ENCODE measurements around the gene POPDC2. TPM values are rescaled to one million over a fixed set of nuclear protein-coding genes. Genes with fewer than 3 reads are reported as not detected.

The POPDC2 gene
- polyA plus RNA-seq, 1 of the 3 experiments (the other 2 are of a cell fraction): 19.9 TPM

GRCh38 chr3:119613201-119613600, 47.2 kb downstream of the POPDC2 start:
- POLR2A ChIA-PET: no interaction called here
- DNase-seq: no peak
- Histone ChIP-seq H2AFZ (ENCODE audit: low read depth) (no peak overlapping the region), H3K4me1 (ENCODE audit: control insufficient read depth in 1 of 2, insufficient read depth in 2 of 2, low read depth in 1 of 2, low read length in 1 of 2) (no peaks in the 10 kb centered on the region), H3F3A (replicated peaks; ENCODE audit: insufficient read depth) (no peaks in the 10 kb centered on the region), H4K20me1 (ENCODE audit: insufficient read depth) (no peaks in the 10 kb centered on the region), H3K9me2 (no peaks in the 10 kb centered on the region), H3K27me3 (ENCODE audit: insufficient read depth) (no peaks in the 10 kb centered on the region), H3K4me3 (ENCODE audit: low read depth in 2 of 2, low read length in 1 of 2) (no peak overlapping the region), H3K9me3 (peaks cover 7% of the 10 kb centered on the region), H3K27ac (ENCODE audit: low read depth in 2 of 2, low read length in 1 of 2) (no peak overlapping the region), H3K9ac (no peak overlapping the region), H3K4me2 (no peak overlapping the region), H3K79me2 (ENCODE audit: insufficient read depth) (no peaks in the 10 kb centered on the region), H3K36me3 (replicated peaks in 1 of 2; ENCODE audit: control insufficient read depth in 1 of 2, insufficient read depth in 2 of 2, low read length in 1 of 2) (no peaks in the 10 kb centered on the region)
- TF ChIP-seq POLR2AphosphoS5 (IDR thresholded peaks at IDR 0.05; ENCODE audit: low read depth, low read length): no peak
- TF ChIP-seq SIN3A (IDR thresholded peaks at IDR 0.05; ENCODE audit: borderline replicate concordance, low read depth, low read length): no peak
- TF ChIP-seq EP300 (IDR thresholded peaks at IDR 0.05; ENCODE audit: borderline replicate concordance in 1 of 2, low read depth in 1 of 2, low read length in 1 of 2): no peak
- no peak for TF ChIP-seq YY1 (IDR thresholded peaks at IDR 0.05; ENCODE audit: low read depth)
- TF ChIP-seq PBX3 (IDR thresholded peaks at IDR 0.05): no peak
- no peak for TF ChIP-seq USF2 (IDR thresholded peaks at IDR 0.05; ENCODE audit: borderline replicate concordance, low read depth, low read length)
- TF ChIP-seq MAX (IDR thresholded peaks at IDR 0.05; ENCODE audit: low read depth): no peak
- no peak for TF ChIP-seq REST (IDR thresholded peaks at IDR 0.05; ENCODE audit: low read depth, low read length)
- TF ChIP-seq RFX5 (IDR thresholded peaks at IDR 0.05; ENCODE audit: low read length): no peak
- no peak for TF ChIP-seq SMC3 (IDR thresholded peaks at IDR 0.05; ENCODE audit: low read depth, low read length)
- TF ChIP-seq IRF3 (IDR thresholded peaks at IDR 0.05; ENCODE audit: low read depth, low read length): no peak
- no peak for TF ChIP-seq EZH2phosphoT487 (IDR thresholded peaks at IDR 0.05; ENCODE audit: borderline replicate concordance, low read depth)
- no peak for TF ChIP-seq ZBTB33 (IDR thresholded peaks at IDR 0.05; ENCODE audit: borderline replicate concordance, low read depth)
- no peak for TF ChIP-seq GABPA (IDR thresholded peaks at IDR 0.05; ENCODE audit: low read depth)
- TF ChIP-seq RCOR1 (IDR thresholded peaks at IDR 0.05; ENCODE audit: low read length): no peak
- no peak for TF ChIP-seq ELF1 (IDR thresholded peaks at IDR 0.05)
- 86% methylated on average over 1 of the region's 1 CpG for WGBS (ENCODE audit: low lambda C conversion rate)
- CTCF ChIA-PET: interaction anchor here (2.3 kb wide), 1 partner anchor 13 kb away, joined by 7 read pairs; no protein-coding TSS in a partner anchor
